ENCODE results near the gene SORBS1.

SORBS1 gene

DNA sequence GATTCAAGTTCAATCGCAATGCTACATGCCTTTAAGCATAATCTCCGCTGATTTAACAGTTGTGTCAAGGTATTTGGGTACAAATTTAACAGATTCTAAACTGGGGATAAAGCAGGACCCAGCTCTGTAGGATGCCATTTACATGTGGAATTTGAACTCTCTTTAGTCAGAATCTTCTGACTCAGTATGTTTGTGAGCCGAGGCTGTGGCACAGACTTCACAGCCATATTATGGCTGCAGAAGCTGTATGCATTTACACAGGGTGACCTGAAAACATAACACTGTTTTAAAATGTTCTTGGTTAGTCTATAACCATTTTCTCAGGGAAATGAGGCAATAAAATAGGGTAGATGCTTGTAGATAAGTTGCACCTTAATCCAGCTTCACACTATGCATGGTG, 279.1 kb downstream of the SORBS1 start:
- no peak for DNase-seq

DNA sequence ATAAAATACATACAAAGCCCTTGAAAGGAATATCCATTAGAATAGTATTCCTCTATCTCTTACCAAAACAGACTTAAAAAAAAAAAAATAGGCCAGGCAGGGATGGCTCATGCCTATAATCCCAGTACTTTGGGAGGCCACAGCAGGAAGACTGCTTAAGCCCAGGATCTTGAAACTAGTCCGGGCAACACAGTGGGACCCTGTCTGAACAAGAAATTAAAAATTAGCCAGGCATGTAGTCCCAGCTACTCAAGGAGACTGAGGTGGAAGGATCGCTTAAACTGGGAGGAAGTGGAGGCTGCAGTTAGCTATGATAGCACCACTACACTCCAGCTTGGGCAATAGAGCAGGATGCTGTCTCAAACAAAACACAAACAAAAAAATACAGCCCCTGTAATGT, 280.0 kb downstream of the SORBS1 start:
- no peak for DNase-seq

DNA sequence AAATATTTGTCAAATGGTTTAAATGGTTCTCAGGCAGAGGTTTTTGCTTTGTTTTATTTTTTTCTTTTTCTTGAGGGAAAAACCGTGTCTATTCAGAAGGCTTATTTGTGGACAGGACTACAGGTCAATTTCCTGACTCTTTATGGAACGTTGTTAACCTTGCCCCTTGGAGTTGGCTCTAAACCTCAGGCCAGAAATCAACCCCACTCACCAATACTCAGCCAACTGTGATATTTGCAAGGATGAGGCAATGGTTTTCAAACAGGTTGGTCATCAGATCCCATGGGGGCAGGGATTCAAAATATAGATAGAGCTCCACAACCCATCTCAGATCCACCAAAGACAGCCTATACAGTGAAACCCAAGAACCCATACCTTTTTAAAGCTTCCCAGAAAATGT, 280.5 kb downstream of the SORBS1 start:
- DNase-seq = no peak

DNA sequence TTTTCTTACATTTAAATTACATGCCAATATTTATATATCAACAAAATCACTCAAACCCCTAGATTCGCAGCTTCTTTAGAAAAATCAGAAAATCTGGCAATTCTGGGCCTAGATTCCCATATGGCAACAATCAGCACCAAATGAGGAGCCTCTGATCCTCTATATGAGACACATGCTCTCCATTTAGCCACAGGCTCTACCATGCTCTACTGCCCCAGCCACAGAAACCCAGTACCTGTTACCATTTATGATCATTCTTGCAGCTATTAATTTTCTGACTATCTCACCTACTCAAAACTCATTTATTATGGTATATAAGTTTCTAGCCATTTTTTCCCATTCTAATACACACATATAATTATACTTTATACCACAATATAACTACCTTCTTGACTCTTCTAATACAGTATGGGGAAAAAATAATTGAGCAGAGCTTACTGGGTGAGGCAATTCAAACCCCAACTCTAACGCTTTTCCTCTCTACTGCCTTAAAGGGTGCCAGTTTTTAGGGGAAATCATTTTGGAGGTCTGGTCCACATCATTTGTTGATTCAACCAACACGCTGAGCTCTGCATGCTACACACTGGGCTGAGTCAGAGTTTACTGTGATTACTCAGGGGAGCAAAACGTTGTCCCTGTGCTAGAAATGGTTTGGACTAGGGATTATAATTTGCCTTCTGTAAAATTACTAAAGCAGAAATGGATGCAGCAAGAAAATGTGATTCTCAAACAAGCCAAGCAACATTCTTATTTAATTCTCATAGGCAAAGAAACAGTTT, 281.9 kb downstream of the SORBS1 start:
- DNase-seq = no peak

DNA sequence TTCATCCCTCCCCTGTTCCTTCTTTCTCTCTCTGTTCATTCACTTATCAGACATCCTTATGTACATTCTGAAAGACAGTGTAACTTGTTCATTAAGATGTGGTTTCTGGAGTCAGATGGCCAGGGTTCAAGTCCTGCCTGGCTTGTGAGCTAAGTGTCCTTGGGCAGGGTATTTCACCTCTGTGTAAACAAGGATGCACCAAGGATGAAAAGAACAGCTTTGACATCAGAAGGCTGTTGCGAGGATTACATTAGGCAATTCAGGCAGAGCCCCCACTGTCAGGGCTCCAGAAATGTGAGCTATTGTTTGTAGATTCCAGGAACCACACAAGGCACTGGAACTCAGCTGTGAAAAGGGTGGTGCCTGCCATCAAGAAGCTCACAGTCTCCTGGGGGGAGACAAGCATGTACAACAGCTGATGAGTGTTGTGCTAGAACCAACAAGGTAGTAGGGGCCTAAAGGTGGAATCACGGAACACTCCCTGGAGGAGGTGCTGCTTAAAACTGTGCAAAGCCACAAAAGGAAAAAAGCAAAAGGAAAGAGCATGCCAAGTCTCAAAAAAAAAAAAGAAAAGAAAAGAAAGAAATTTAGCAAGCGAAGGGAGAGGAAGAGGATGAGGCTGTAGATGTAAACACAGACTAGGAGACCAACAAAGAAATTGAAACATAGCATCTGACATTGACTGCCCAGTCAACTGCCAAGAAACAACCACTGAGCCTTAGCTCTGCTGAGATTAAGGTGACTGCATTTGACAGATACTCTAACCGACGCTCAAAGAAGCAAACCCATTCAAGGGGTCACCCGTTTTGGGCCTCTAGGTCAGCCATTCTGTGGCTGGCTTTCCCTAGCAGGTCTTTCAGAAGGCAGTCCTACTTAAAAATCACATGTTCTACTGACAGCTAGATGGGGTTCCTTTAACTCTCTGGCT, 282.8 kb downstream of the SORBS1 start:
- DNase-seq = no peak

DNA sequence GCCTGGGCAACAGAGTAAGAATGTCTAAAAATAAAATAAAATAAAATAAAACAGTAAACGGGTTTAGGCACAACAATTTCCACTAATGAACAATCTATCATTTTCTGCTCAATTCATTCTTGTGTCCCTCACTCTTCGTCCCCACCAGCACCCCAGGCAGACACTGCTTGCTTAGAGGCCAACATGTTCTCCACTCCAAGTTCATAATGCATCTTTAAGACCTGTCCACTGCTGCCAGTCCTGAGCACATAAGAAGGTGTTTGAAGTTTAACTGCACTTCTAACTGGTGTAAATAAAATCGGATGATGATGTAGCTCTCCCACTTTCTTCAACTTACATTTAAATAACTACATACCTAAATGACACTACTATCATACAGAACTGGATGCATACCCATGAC, 283.6 kb downstream of the SORBS1 start:
- DNase-seq = no peak

DNA sequence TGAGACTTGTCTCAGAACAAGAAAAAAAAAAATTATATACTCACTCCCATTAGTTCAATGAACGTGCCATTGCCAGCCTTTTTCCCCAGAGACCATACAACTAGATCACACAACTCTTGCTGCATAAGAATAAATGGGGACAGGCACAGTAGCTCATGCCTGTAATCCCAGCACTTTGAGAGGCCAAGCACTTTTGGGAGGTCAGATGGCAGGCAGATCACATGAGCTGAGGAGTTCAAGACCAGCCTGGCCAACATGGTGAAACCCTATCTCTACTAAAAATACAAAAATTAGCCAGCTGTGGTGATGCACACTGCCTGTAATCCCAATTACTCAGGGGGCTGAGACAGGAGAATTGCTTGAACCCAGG, 284.0 kb downstream of the SORBS1 start:
- DNase-seq = peak in 1 of 2 experiments; percentile 1

DNA sequence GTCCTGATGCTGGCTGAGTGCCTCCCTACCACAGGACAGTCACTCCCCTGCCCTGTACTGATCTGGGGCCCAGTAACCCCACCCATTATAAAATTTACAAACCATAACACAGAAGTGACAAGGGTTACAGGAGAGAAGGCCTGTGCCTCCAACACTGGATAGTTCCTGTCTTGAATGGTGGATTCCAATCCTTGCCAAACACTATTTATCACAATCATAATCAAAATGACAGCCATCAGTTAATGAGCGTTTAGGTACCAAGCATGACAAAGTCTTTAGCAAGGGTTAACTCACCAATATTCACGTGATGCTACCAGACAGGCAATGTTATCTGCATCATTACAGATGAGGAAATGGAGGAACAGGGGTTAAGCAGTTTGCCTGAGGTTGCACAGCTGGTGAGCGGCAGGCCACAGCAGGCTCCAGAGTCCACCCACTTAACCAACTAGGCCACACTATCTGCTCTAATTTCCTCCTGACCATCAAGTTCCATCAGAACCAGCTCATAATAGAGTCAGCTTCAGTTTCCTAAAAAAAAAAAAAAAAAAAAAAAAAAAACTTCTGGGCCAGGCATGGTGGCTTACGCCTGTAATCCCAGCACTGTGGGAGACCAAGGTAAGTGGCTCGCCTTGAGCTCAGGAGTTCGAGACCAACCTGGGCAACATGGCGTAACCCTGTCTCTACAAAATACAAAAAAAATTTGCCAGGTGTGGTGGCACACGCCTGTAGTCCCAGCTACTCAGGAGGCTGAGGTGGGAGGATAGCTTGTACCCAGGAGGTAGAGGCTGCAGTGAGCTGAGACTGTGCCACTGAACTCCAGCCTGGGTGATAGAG, 284.6 kb downstream of the SORBS1 start:
- DNase-seq = no peak

DNA sequence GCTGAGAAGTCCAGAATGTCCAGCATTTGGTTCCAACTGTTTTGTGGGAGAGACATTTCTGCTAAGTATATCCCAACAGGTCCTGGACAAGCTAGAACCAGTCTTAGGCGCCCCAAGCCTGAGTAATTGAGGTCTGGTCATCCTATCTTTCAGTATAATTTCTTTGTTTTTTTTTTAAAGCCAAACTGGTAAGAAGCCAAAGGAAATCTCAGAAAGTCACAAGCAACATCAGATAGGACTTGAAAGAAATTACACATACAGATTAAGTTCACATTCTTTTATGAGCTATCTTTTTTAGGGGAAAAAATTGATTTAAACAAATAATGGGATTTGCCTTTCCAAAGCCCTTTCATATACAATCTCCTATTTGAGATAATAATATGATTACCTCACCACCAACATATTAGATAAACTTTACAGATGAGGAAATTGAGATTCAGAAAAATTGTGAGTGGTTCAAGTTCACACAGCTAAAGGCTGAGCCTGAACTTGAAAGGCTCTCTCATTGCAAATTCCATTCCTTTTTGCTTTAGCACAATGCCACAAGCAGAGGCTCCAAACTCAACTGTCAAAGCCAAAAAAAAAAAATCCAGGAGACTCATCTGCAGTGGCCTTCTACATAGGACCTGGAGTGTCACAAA, 285.3 kb downstream of the SORBS1 start:
- DNase-seq = no peak

DNA sequence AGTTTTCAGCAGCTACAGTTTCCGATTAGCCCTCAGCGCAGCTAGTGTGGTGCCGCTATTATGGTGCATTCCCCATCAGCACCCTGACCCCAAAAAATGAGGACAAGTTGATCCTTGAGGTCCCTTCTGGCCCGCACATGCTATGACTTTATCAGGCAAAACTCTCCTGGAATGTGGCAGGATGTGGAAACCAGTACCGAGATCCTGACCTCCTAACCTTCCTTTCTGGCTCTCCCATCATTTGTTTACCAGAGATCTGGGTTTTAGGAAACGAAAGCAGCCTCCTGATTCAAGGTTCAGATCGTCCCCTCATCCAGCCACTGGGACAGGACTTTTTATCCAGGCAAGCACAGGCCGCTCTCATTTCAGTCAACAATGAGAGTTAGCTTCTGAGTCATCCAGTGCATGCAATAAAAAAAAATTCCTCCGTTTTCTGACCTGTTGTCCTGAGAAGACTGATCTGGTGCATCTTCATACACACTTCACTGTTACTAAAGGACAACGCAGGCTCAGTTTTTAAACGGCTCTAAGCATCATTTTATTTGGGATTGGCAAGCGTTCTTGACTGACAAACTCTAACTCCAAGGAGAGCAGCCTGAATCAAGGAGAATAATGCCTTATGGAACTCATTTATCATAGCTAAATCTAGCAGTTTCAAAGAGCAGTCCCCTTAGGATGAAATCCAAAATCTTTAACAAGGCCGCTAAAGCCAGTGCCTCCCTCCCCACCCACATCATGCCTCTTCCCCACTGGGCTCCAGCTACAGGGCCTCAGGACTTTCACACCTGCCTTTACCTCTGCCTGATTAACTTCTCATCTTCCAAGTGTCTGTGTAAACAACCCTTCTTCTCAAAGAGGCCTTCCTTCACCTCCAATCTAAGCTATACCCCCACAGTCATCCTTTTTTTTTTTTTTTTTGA, 287.5 kb downstream of the SORBS1 start:
- DNase-seq = no peak

DNA sequence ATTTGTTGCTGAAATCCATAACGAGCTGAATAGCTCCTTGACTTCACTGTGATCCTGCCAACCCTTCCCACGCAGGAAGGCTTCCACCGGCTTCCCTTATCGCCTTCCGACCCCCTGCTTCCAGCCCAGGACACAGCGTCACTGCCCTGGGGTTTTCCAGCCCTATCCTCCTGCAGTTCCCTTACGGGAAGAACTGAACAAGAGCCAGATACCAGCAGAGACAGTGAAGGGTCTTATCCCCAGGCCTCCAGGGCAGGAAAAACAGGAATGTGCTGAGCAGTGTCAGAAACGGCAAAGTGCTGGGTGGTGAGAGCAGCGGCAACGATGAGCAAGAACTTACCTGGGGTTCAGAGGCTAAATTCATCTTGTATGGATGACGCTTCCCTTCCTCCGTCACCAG, 292.7 kb downstream of the SORBS1 start:
- no peak for DNase-seq

DNA sequence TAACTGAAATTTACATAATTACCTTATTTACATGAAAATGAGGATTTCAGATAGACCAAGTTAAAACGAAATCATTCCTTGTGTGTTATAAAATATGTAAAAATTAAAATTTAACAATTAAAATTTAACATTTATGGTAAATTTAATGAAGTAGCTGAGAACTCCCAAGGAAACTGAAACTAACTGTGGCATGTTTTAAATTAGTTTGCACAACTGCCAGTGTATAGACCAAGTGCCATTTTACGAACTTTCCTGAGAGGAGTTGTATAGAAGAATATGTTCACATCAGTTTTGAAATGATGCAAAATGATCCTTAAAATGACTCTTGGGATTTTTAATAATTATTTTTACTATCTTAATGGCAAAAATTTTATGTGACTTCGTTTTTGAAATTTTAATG, 293.9 kb downstream of the SORBS1 start:
- DNase-seq = no peak

DNA sequence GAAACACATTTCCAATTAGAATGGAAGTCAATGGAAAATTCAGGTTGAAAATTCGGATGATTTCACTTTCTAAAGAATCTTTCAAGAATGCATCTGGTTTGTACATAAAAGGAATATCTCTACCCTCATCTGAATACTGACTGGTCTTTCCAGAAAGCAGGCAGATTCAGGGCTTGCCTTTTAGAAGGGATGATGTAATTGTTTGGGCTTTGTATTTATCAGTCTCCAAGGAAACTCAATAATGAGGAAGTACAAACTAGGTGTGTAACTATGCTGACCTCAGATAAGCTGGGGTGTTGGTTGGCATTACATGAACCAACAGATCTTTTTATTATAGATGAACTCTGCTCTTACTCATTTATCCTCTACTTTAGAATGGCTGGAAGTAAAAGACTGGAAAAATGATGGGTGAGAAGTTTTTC, 294.5 kb downstream of the SORBS1 start:
- no peak for DNase-seq

DNA sequence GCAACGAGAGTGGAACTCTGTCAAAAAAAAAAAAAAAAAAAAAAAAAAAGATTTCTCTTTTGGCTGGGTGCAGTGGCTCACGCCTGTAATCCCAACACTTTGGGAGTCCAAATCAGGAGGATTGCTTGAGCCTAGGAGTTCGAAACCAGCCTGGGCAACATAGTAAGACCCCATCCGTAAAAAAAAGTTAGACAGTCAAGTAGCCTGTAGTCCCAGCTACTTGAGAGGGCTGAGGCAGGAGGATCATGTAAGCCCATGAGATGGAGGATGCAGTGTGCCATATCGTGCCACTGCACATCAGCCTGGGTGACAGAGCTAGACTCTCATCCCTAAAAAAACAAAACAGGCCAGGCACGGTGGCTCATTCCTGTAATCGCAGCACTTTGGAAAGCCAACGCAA, 295.6 kb downstream of the SORBS1 start:
- no peak for DNase-seq

DNA sequence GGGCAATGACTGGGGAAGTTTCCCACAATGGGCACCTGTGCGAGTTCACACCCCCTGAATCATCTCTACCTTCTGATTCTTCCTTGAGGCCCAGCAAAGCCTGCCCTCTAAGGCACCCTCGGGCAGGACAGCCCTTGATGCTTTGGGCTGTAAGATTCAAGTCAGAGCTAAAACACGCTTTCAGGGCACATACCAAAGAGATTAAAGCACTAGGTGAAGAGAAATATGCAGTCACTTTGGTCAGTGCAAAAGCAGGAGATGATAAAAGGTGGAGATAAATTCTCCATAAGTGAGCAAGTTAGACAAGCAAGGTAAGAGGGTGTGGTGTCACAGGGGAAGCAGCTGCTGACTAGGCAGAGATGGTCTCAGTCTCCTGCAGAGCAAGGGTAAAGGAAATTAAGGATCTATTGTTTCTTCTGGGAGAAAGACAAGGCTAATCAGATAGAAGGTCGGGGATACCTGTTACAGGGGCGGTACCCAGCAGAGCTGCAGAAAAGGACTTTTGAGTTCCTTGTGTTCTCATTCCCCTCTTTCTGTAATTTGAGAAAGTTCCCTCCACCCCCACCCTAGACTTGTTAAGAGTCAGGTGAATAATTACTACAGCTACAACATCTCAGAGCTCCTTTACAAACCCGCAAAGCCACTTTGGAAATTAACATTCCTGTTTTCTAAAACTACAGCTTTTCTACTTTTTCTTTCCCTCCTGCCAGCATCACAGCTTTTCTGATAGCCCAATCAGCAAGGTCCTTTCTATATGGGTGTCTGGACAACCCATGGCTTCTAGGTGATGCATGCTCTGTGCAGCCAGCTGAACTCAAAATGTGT, 296.7 kb downstream of the SORBS1 start:
- no peak for DNase-seq

DNA sequence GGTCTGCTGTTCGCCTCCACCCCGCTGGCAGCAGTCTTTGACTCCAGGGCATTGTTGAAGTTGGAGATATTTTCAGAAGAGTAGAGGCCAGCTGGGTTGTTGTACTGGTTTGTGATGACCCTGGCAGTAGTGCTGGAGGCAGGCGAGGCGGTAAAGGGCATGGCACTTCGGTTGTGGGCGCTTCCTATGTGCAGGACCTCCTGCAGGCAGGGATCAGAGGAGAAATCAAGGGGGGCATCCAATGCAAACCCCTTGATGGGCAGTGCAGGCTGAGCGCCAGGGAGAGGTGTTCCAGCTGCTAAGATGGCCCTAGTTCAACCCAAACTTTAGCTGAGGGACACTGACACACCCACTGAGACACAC, 297.3 kb downstream of the SORBS1 start:
- DNase-seq = no peak

DNA sequence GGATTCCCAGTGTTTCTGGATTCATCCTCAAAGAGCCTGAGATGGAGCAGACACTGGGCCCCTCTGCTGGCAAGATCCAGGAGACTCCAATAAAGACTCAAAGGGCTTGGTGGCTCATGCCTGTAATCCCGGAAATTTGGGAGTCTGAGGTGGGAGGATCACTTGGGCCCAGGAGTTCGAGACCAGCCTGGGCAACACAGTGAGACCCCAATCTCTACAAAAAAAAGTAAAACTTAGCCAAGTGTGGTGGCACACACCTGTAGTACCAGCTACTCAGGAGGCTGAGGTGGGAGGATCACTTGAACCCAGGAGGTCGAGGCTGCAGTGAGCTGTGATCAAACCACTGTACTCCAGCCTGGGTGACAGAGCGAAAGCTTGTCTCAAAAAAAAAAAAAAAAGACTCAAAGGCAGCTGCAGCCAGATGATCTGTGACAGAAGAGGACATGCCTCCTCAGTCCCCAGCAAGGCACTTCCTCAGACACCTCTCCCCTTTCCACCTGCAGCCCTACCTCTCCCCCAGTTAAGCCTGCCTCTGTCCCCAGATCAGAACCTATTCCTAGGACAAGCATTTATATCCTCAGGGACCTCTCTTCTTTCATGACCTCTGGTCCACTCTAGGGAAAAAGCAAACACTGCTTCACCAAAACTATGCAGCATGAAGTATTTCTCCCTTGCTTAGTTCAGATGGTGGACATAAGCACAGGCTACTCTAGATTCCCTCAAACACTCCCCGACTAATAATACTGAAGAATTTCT, 298.2 kb downstream of the SORBS1 start:
- DNase-seq = no peak

DNA sequence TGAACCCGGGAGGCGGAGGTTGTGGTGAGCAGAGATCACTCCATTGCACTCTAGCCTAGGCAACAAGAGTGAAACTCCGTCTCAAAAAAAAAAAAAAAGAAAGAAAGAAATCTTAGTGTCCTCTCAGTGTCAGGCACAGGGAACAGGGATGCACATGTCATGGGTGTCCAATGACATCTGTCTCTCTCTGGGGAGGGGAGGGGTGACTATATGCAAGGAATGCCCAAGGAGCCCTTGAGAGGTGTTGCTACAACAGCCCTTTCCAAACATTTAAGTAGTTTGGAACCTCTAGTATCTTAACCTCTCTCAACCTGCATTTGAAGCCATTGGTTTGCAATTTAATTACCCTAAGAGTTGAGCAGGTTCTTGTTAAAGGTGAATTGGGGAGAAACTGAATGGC, 299.2 kb downstream of the SORBS1 start:
- DNase-seq = no peak
